Stimulated activated CD8-positive, alpha-beta memory T cell treated with anti-CD3 and anti-CD28 coated beads, Interleukin-4, amount 100 ng/mL, for 4 hours (primary cell): ENCODE data around the gene REG4.
A peak's percentile ranks its signal among the peaks of the same experiment; 100 is the strongest.
"Not testable (repeated sequence)": the region's sequence is repeated elsewhere in the genome, so short reads cannot be mapped to it uniquely, and the experiment has no call there.

Source experiments
- DNase-seq, 2 donors: peaks; one replicate each; pipeline ENCODE4 v3.0.0-alpha.2; 2020; ENCODE audit warnings: low read depth in 2 of 2, low spot score in 1 of 2

Gene REG4

GRCh38 chr1:119808491-119808890, 2.8 kb downstream of the REG4 start:
- no peak for DNase-seq

GRCh38 chr1:119806489-119806888, 4.8 kb downstream of the REG4 start:
- no peak for DNase-seq

- DNase-seq = no peak
Observed at GRCh38 chr1:119805746-119806145, 5.5 kb downstream of the REG4 start.

- DNase-seq = no peak
Observed at GRCh38 chr1:119805247-119805646, 6.0 kb downstream of the REG4 start.

- DNase-seq = peak in 1 of 2 donors; percentile 1
Observed at GRCh38 chr1:119799599-119800177, 11.6 kb downstream of the REG4 start.

- DNase-seq = no peak
Observed at GRCh38 chr1:119799003-119799402, 12.3 kb downstream of the REG4 start.

- DNase-seq = no peak
Observed at GRCh38 chr1:119797606-119798005, 13.7 kb downstream of the REG4 start.

GRCh38 chr1:119797162-119797561, 14.1 kb downstream of the REG4 start:
- DNase-seq = no peak

GRCh38 chr1:119795261-119796200, 15.7 kb downstream of the REG4 start:
- no peak for DNase-seq

GRCh38 chr1:119794876-119795240, 16.4 kb downstream of the REG4 start:
- DNase-seq = no peak

- no peak for DNase-seq
Observed at GRCh38 chr1:119794230-119794875, 16.9 kb downstream of the REG4 start.

GRCh38 chr1:119791377-119791776, 19.9 kb downstream of the REG4 start:
- DNase-seq = no peak

- DNase-seq = no peak
Observed at GRCh38 chr1:119790451-119791198, 20.6 kb downstream of the REG4 start.

GRCh38 chr1:119787776-119788175, 23.5 kb downstream of the REG4 start:
- DNase-seq = no peak

- not testable (repeated sequence) for DNase-seq
Observed at GRCh38 chr1:119786473-119787050, 24.7 kb downstream of the REG4 start.

GRCh38 chr1:119786046-119786445, 25.2 kb downstream of the REG4 start:
- not testable (repeated sequence) for DNase-seq

GRCh38 chr1:119784191-119784781, 27.0 kb downstream of the REG4 start:
- DNase-seq = no peak

- DNase-seq = no peak
Observed at GRCh38 chr1:119783354-119784185, 27.7 kb downstream of the REG4 start.

- no peak for DNase-seq
Observed at GRCh38 chr1:119782631-119783325, 28.5 kb downstream of the REG4 start.
